ENCODE results near the gene LARGE1. TPM values are rescaled to one million over a fixed set of nuclear protein-coding genes. Genes with fewer than 3 reads are reported as not detected.

The LARGE1 gene
- total and polyA plus RNA-seq, 10 donors: 1.9 to 35.8 (median 22.8) TPM

DNA sequence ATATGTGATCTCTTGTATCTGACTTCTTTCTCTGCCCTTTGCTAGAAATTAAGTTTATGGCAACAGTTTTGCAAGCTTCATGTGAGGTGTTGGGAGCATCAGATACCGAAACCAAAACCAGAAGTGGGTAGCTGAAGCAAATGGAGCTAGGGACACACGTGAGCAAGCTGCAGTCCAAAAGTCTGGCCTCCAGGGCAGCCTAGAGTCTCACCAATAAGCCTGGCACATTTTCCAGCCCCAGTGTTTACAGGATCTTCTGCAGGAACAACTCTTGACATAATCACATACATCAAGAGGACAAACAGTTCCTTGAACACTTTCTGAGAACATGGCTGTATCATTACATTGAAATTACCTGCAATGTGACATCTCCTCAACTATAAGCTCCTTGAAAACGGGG, 114.1 kb downstream of the LARGE1 start:
- TF ChIP-seq POLR2A (IDR thresholded peaks at IDR 0.05) (no peak), POLR2AphosphoS5 (IDR thresholded peaks at IDR 0.05) (no peak)
- TF ChIP-seq, protein P1, sequence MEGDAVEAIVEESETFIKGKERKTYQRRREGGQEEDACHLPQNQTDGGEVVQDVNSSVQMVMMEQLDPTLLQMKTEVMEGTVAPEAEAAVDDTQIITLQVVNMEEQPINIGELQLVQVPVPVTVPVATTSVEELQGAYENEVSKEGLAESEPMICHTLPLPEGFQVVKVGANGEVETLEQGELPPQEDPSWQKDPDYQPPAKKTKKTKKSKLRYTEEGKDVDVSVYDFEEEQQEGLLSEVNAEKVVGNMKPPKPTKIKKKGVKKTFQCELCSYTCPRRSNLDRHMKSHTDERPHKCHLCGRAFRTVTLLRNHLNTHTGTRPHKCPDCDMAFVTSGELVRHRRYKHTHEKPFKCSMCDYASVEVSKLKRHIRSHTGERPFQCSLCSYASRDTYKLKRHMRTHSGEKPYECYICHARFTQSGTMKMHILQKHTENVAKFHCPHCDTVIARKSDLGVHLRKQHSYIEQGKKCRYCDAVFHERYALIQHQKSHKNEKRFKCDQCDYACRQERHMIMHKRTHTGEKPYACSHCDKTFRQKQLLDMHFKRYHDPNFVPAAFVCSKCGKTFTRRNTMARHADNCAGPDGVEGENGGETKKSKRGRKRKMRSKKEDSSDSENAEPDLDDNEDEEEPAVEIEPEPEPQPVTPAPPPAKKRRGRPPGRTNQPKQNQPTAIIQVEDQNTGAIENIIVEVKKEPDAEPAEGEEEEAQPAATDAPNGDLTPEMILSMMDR (IDR thresholded peaks at IDR 0.05 in 8 of 11, conservative IDR thresholded peaks at IDR 0.05 in 3 of 11): no peak
- Histone ChIP-seq H3K9me3 (peaks cover 0 to 24% (median 7%) of the 10 kb centered on the region in 8 donors), H3K27me3 (replicated peaks in 1 of 7) (no peaks in the 10 kb centered on the region), H3K27ac (no peak overlapping the region), H3K4me1 (peaks cover 0 to 18% (median 4%) of the 10 kb centered on the region in 6 donors), H3K36me3 (no peaks in the 10 kb centered on the region), H3K4me3 (no peak overlapping the region)
- 26 to 39% (median 31%) methylated on average over 3 of the region's 3 CpGs for WGBS, 5 donors
- DNase-seq: no peak
- intact Hi-C loops (cut with DNase I; ENCODE audit: low total_unique reads): no loop called here

DNA sequence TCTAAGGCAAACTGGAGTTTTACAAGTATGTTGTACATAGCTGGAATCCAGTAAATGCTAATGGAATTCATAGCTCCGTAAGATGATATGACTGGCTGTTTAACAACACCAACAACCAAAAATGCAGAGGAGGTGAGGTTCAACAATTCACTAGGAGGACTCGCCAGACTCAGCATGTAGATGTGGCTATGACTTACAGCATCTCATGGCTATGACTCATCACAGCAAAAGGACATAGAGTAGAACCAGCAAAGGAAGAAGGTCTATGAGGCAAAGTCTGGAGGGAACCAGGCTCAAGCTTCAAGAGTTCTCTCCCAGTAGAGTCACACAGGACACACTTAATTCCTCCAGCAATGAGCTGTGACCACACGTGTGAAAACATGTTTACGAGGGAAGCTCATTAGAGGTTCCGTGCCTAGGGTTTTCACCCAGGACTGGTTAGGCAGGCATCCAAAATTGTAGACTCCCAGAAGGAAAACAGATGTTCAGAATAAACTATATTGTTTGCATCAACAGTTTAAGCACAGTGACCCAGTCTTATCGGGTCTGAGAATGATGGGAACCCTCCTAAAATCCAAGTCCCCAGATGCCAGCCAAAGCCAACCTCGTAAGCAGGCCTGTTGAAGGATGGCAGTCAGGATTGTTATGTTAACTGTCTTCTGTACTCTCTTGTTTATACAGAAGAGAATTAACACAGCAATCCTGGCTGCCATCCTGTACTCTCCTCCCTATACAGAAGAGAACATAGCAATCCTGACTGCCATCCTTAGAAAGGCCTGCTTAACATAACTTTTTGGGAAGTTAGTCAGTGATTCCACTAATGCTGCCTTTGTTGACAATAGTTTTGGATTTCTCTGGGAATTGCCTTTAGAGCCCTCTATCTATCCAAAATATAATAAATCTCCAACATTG, 116.6 kb downstream of the LARGE1 start:
- H3K36me3 ChIP-seq: no peaks in the 10 kb centered on the region
- peaks cover 0 to 35% (median 22%) of the 10 kb centered on the region in 8 donors for H3K9me3 ChIP-seq
- intact Hi-C loops (cut with DNase I; ENCODE audit: low total_unique reads): no loop called here
- peaks cover 0 to 15% (median 4%) of the 10 kb centered on the region in 6 donors for H3K4me1 ChIP-seq
- peak overlapping the region in 4 of 8 donors; percentile 18 to 54 (median 44) for H3K27ac ChIP-seq
- TF ChIP-seq POLR2AphosphoS5 (IDR thresholded peaks at IDR 0.05): no peak
- no peak for TF ChIP-seq POLR2A (IDR thresholded peaks at IDR 0.05)
- TF ChIP-seq, protein P1 (IDR thresholded peaks at IDR 0.05 in 8 of 11, conservative IDR thresholded peaks at IDR 0.05 in 3 of 11): no peak
- WGBS, 5 donors: 69 to 78% (median 75%) methylated on average over 7 of the region's 7 CpGs
- H3K4me3 ChIP-seq: no peak overlapping the region
- DNase-seq: no peak
- H3K27me3 ChIP-seq (replicated peaks in 1 of 7): no peaks in the 10 kb centered on the region

DNA sequence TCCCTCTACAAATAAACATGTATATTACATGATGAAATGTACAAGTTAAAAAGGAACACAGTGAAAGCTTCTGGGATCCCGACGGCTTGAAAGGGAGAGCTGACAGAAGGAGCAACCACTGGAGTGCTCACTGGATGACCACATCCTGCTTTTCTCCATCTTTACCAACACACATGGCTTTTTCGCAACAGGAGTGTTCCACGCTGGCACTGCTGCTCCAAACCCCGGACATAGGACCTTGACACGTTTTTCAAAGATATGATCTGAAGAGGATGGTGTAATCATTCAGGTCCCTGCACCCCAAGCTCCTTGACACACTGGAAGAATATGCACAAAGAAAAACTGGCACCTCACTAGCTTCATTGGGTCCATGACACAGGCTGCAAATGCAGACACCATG, 121.9 kb downstream of the LARGE1 start:
- Histone ChIP-seq H3K27ac (no peak overlapping the region), H3K36me3 (no peaks in the 10 kb centered on the region), H3K27me3 (replicated peaks in 1 of 7) (no peaks in the 10 kb centered on the region), H3K4me1 (peaks cover 0 to 8% (median 0%) of the 10 kb centered on the region in 6 donors), H3K4me3 (no peak overlapping the region), H3K9me3 (peaks cover 0 to 39% (median 26%) of the 10 kb centered on the region in 8 donors)
- intact Hi-C loops (cut with DNase I; ENCODE audit: low total_unique reads): no loop called here
- TF ChIP-seq POLR2A (IDR thresholded peaks at IDR 0.05): no peak
- TF ChIP-seq, protein P1 (IDR thresholded peaks at IDR 0.05 in 8 of 11, conservative IDR thresholded peaks at IDR 0.05 in 3 of 11): no peak
- no peak for TF ChIP-seq POLR2AphosphoS5 (IDR thresholded peaks at IDR 0.05)
- 45 to 64% (median 54%) methylated on average over 6 of the region's 6 CpGs for WGBS, 5 donors
- DNase-seq: no peak

DNA sequence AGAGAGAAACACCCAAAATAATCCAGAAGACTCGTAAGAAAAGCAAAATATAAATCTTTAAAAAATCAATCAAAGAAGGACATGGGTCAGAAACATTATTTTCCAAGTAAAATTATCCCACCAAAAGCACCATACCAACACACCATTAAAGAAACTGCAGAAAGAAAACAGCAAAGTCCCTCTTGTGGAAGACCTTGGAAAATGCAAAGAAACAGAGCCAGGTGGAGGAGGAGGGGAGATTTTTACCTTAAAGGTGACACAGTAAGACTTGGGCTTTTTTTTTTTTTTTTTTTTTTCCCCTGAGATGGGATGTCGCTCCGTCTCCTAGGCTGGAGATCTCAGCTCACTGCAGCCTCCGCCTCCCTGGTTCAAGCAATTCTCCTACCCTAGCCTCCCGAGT, 123.8 kb downstream of the LARGE1 start:
- intact Hi-C loops (cut with DNase I; ENCODE audit: low total_unique reads): no loop called here
- Histone ChIP-seq H3K4me3 (no peak overlapping the region), H3K9me3 (peaks cover 0 to 33% (median 21%) of the 10 kb centered on the region in 8 donors), H3K27me3 (replicated peaks in 1 of 7) (no peaks in the 10 kb centered on the region), H3K4me1 (peaks cover 0 to 18% (median 0%) of the 10 kb centered on the region in 6 donors), H3K36me3 (no peaks in the 10 kb centered on the region), H3K27ac (no peak overlapping the region)
- 91 to 97% (median 92%) methylated on average over 5 of the region's 5 CpGs for WGBS, 5 donors
- no peak for DNase-seq
- TF ChIP-seq, protein P1 (IDR thresholded peaks at IDR 0.05 in 8 of 11, conservative IDR thresholded peaks at IDR 0.05 in 3 of 11): peak in 1 of 11 experiments; percentile 6
- TF ChIP-seq POLR2AphosphoS5 (IDR thresholded peaks at IDR 0.05) (no peak), POLR2A (IDR thresholded peaks at IDR 0.05) (no peak)
